Endothelial cell of umbilical vein (primary cell): ENCODE data around the gene SORCS2. TPM values are rescaled to one million over a fixed set of nuclear protein-coding genes. Genes with fewer than 3 reads are reported as not detected.

Experiments
- BruUV-seq: library from RNA; stranded (reverse); fragments of 400-500 nt; replicated peaks from 2 replicates; lab custom pipeline; 2021; lab: Mats Ljungman, UMichigan
- CTCF ChIA-PET: fragments of 300-600, 350-600 bp; sonication (Branson Sonifier 250); formaldehyde crosslinking; loops from one replicate; lab custom pipeline; 2021; ENCODE audit warnings: antibody characterized with exemption, inconsistent platforms; lab: Charles Lee
- POLR2A ChIA-PET: fragments of 300-600, 350-600 bp; sonication (Branson Sonifier 250); formaldehyde crosslinking; loops from one replicate; lab custom pipeline; 2021; ENCODE audit warnings: antibody characterized with exemption, inconsistent platforms; lab: Charles Lee
- DNase-seq: peaks from one replicate; pipeline ENCODE4 v3.0.0-alpha.2; 2011; ENCODE audit warnings: low read depth, low spot score
- FAIRE-seq: peaks from 2 replicates; lab custom pipeline; 2011; peaks lifted over from hg19 to GRCh38; lab: Jason Lieb, UNC
- H2AFZ ChIP-seq: 2 replicates; pipeline ENCODE4 v1.6.0; 2012; ENCODE audit warnings: low read depth, low read length, control low read depth, inconsistent platforms
- H3K27ac ChIP-seq: 2 replicates; pipeline ENCODE4 v1.5.1; 2011; ENCODE audit warnings: low read depth, mild to moderate bottlenecking, control low read depth, low read length, moderate library complexity; ENCODE audit not compliant: insufficient read depth
- H3K27me3 ChIP-seq, 2 experiments: 2 replicates each; pipeline versions ENCODE4 v1.6.0 to v1.6.1; 2011; ENCODE audit warnings: low read length in 2 of 2, mixed read lengths in 1 of 2; ENCODE audit not compliant: control insufficient read depth in 2 of 2, insufficient read depth in 2 of 2
- H3K36me3 ChIP-seq, 2 experiments: 2 replicates in 1 of 2; 3 replicates in 1 of 2; pipeline ENCODE4 v1.5.1; 2011; ENCODE audit warnings: low read length in 2 of 2, mild to moderate bottlenecking in 1 of 2, moderate library complexity in 1 of 2; ENCODE audit not compliant: control insufficient read depth in 2 of 2, insufficient read depth in 2 of 2; ENCODE audit errors: extremely low read depth in 1 of 2
- H3K4me1 ChIP-seq: 3 replicates; pipeline ENCODE4 v1.5.1; 2011; ENCODE audit warnings: mild to moderate bottlenecking, low read length; ENCODE audit not compliant: control insufficient read depth, insufficient read depth; ENCODE audit errors: extremely low read depth
- H3K4me2 ChIP-seq: 2 replicates; pipeline ENCODE4 v1.6.1; 2011; ENCODE audit warnings: low read length, control low read depth, mixed read lengths; ENCODE audit not compliant: insufficient read depth
- H3K4me3 ChIP-seq, 3 experiments: fragments of 200-600 bp in 1 of 3; sonication (generic), shearing (Covaris generic) in 1 of 3; replicated peaks in 1 of 3; 2 replicates each; pipeline ENCODE4 v1.5.1; 2011 to 2016; ENCODE audit warnings: control low read depth in 3 of 3, low read length in 3 of 3, mild to moderate bottlenecking in 2 of 3, inconsistent platforms in 1 of 3, low read depth in 1 of 3, moderate library complexity in 1 of 3; ENCODE audit not compliant: insufficient read depth in 1 of 3
- H3K79me2 ChIP-seq: 2 replicates; pipeline ENCODE4 v1.6.0; 2012; ENCODE audit warnings: low read length, inconsistent platforms; ENCODE audit not compliant: control insufficient read depth, insufficient read depth
- H3K9ac ChIP-seq: replicated peaks from 2 replicates; pipeline ENCODE3; 2011; ENCODE audit warnings: low read length, control low read depth; ENCODE audit not compliant: insufficient read depth; ENCODE audit errors: extremely low read depth
- H3K9me1 ChIP-seq: replicated peaks from 3 replicates; pipeline ENCODE4 v1.6.0; 2011; ENCODE audit warnings: mild to moderate bottlenecking, low read length; ENCODE audit not compliant: control insufficient read depth, insufficient read depth; ENCODE audit errors: extremely low read depth
- H3K9me3 ChIP-seq: replicated peaks from 2 replicates; pipeline ENCODE4 v1.5.1; 2012; ENCODE audit warnings: low read length, inconsistent platforms; ENCODE audit not compliant: control insufficient read depth, insufficient read depth
- H4K20me1 ChIP-seq: replicated peaks from 2 replicates; pipeline ENCODE3; 2011; ENCODE audit warnings: mild to moderate bottlenecking, low read length; ENCODE audit not compliant: control insufficient read depth, insufficient read depth; ENCODE audit errors: extremely low read depth
- CTCF ChIP-seq, 2 donors: IDR thresholded peaks; 1 replicate in 1 of 2; 2 replicates in 1 of 2; pipeline ENCODE4 v1.5.1; 2011; ENCODE audit warnings: low read length in 2 of 2, mild to moderate bottlenecking in 2 of 2, moderate library complexity in 2 of 2, control low read depth in 1 of 2, inconsistent platforms in 1 of 2, low read depth in 1 of 2; ENCODE audit not compliant: insufficient read depth in 1 of 2; ENCODE audit errors: extremely low read depth in 1 of 2
- EZH2 ChIP-seq: IDR thresholded peaks from 2 replicates; pipeline ENCODE4 v1.6.1; 2012; ENCODE audit warnings: borderline replicate concordance, low read depth, mild to moderate bottlenecking, moderate library complexity, low read length, inconsistent platforms; ENCODE audit not compliant: severe bottlenecking
- FOS ChIP-seq: IDR thresholded peaks from 2 replicates; pipeline ENCODE4 v1.6.1; 2011; ENCODE audit warnings: mild to moderate bottlenecking, low read length, moderate library complexity, borderline replicate concordance; ENCODE audit not compliant: insufficient read depth
- GATA2 ChIP-seq: IDR thresholded peaks from 2 replicates; pipeline ENCODE4 v1.7.0; 2011; ENCODE audit warnings: low read depth, mild to moderate bottlenecking, moderate library complexity, mixed read lengths, low read length; ENCODE audit not compliant: insufficient read length, insufficient read depth
- JUN ChIP-seq: IDR thresholded peaks from 2 replicates; pipeline ENCODE4 v1.6.1; 2011; ENCODE audit warnings: borderline replicate concordance, low read depth; ENCODE audit not compliant: insufficient read length, insufficient read depth
- MAX ChIP-seq: IDR thresholded peaks from 2 replicates; pipeline ENCODE4 v1.6.1; 2011; ENCODE audit not compliant: insufficient read depth, insufficient read length
- MYC ChIP-seq: IDR thresholded peaks from one replicate; pipeline ENCODE4 v1.6.1; 2011; ENCODE audit warnings: mild to moderate bottlenecking, low read depth, low read length
- POLR2A ChIP-seq: IDR thresholded peaks from 2 replicates; pipeline ENCODE4 v1.6.1; 2012; ENCODE audit warnings: low read depth, mild to moderate bottlenecking, control low read depth, low read length
- POLR2AphosphoS5 ChIP-seq: IDR thresholded peaks from 2 replicates; pipeline ENCODE4 v1.6.1; 2012; ENCODE audit warnings: low read depth, mild to moderate bottlenecking, control low read depth, low read length, moderate library complexity; ENCODE audit not compliant: insufficient read depth
- dilution Hi-C: fragments of 300-500 bp; cut with MboI; formaldehyde crosslinking; loops from one replicate; pipeline ENCODE4 v1.15.0; 2019; ENCODE audit warnings: low sequenced_read_pairs; ENCODE audit not compliant: extremely low pct_ligation_motif_present
- intact Hi-C: fragments of 100-400 bp; cut with micrococcal nuclease; formaldehyde crosslinking; loops from one replicate; pipeline ENCODE4 v1.10.0; 2022
- polyA plus RNA-seq, 4 experiments: library from polyadenylated mRNA; depleted of rRNA in 3 of 4; stranded (reverse) in 3 of 4; unstranded in 1 of 4; fragments of >200 nt; gene quantifications; 2 replicates each; pipeline versions ENCODE4 v1.2.1 to v1.2.3, GENCODE V29; 2011 to 2012; ENCODE audit warnings: missing spikeins in 1 of 4
- total RNA-seq: library from RNA; stranded (reverse); gene quantifications from 2 replicates; pipeline ENCODE4 v1.2.3, GENCODE V29; 2021

SORCS2 gene
- total and polyA plus RNA-seq, 2 donors (not counting 3 experiments of a cell fraction or from before 2014, with no cell fraction given) = not detected

GRCh38 chr4:7584606-7585159, 392.3 kb downstream of the SORCS2 start:
- dilution Hi-C loops (no loop called here), intact Hi-C loops (no loop called here)
- FAIRE-seq = no peak
- H3K36me3 ChIP-seq = no peaks in the 10 kb centered on the region
- no peak overlapping the region for H3K27ac ChIP-seq
- BruUV-seq = no TSS peak
- H4K20me1 ChIP-seq = no peaks in the 10 kb centered on the region
- no peaks in the 10 kb centered on the region for H3K9me3 ChIP-seq
- no peaks in the 10 kb centered on the region for H3K79me2 ChIP-seq
- TF ChIP-seq JUN (no peak), CTCF (IDR thresholded peaks at IDR 0.05; ENCODE audit: extremely low read depth in 1 of 2, insufficient read depth in 1 of 2, low read depth in 1 of 2, low read length in 2 of 2) (no peak), MAX (no peak), POLR2A (no peak)
- H3K4me2 ChIP-seq = no peak overlapping the region
- H3K9me1 ChIP-seq = no peaks in the 10 kb centered on the region
- ChIA-PET POLR2A (no interaction called here), CTCF (no interaction called here)
- H3K4me3 ChIP-seq = no peak overlapping the region
- no peaks in the 10 kb centered on the region for H3K27me3 ChIP-seq
- H3K9ac ChIP-seq = no peak overlapping the region
- DNase-seq = no peak
- H2AFZ ChIP-seq = no peak overlapping the region
- H3K4me1 ChIP-seq = no peaks in the 10 kb centered on the region

- Histone ChIP-seq H3K4me1 (no peaks in the 10 kb centered on the region), H3K4me2 (no peak overlapping the region), H3K27ac (no peak overlapping the region), H3K9me1 (no peaks in the 10 kb centered on the region), H3K27me3 (no peaks in the 10 kb centered on the region), H3K36me3 (no peaks in the 10 kb centered on the region), H3K9ac (no peak overlapping the region), H2AFZ (no peak overlapping the region), H3K4me3 (no peak overlapping the region), H4K20me1 (no peaks in the 10 kb centered on the region), H3K79me2 (no peaks in the 10 kb centered on the region), H3K9me3 (no peaks in the 10 kb centered on the region)
- dilution Hi-C loops (no loop called here), intact Hi-C loops (no loop called here)
- TF ChIP-seq POLR2A (no peak), EZH2 (no peak), JUN (no peak), POLR2AphosphoS5 (no peak), CTCF (IDR thresholded peaks at IDR 0.05; ENCODE audit: extremely low read depth in 1 of 2, insufficient read depth in 1 of 2, low read depth in 1 of 2, low read length in 2 of 2) (no peak), MAX (no peak), GATA2 (no peak), MYC (no peak), FOS (no peak)
- DNase-seq = no peak
- POLR2A ChIA-PET = no interaction called here
- FAIRE-seq = no peak
- CTCF ChIA-PET = no interaction called here
- BruUV-seq = no TSS peak
Measured at GRCh38 chr4:7585768-7586167, 393.4 kb downstream of the SORCS2 start.
